Vagina (tissue), 2 donors: ENCODE measurements around the gene TPH2. TPM values are rescaled to one million over a fixed set of nuclear protein-coding genes. Genes with fewer than 3 reads are reported as not detected.

ENCODE experiments used
- DNase-seq, 2 donors: peaks; one replicate each; pipeline ENCODE4 v3.0.0-alpha.2; 2017; ENCODE audit errors: extremely low spot score in 2 of 2
- H3K27ac ChIP-seq: fragments of 200-600 bp; sonication (generic); one replicate; pipeline ENCODE4 v1.5.1; 2019
- H3K27me3 ChIP-seq: fragments of 200-600 bp; sonication (generic); one replicate; pipeline ENCODE4 v1.5.1; 2019
- H3K36me3 ChIP-seq, 2 donors: fragments of 200-600 bp; sonication (generic); one replicate each; pipeline ENCODE4 v1.5.1; 2017 to 2019
- H3K4me1 ChIP-seq: fragments of 200-600 bp; sonication (generic); one replicate; pipeline ENCODE4 v1.5.1; 2019
- H3K4me3 ChIP-seq, 2 donors: fragments of 200-600 bp; sonication (generic); 1 replicate in 1 of 2; 2 replicates in 1 of 2; pipeline ENCODE4 v1.5.1; 2016 to 2019
- H3K9me3 ChIP-seq: fragments of 200-600 bp; sonication (generic); one replicate; pipeline ENCODE4 v1.5.1; 2019
- CTCF ChIP-seq, 3 experiments: fragments of 450-650 bp in 2 of 3; fragments of 200-600 bp in 1 of 3; sonication (generic) in 1 of 3; IDR thresholded peaks; one replicate each; pipeline ENCODE4 v1.5.1; 2017 to 2019; ENCODE audit warnings: antibody characterized with exemption in 3 of 3, mild to moderate bottlenecking in 2 of 3, moderate library complexity in 2 of 3
- POLR2A ChIP-seq, 2 donors: fragments of 450-650 bp; IDR thresholded peaks; one replicate each; pipeline ENCODE4 v1.6.1; 2017; ENCODE audit warnings: antibody characterized with exemption in 2 of 2, mild to moderate bottlenecking in 2 of 2, moderate library complexity in 2 of 2
- POLR2AphosphoS5 ChIP-seq, 2 donors: sonication (generic); formaldehyde crosslinking; IDR thresholded peaks; one replicate each; pipeline ENCODE4 v1.9.0; 2017; ENCODE audit warnings: antibody characterized with exemption in 2 of 2, mild to moderate bottlenecking in 2 of 2, low read depth in 1 of 2; ENCODE audit not compliant: insufficient read depth in 1 of 2
- intact Hi-C: fragments of 100-400 bp; cut with DNase I; formaldehyde crosslinking; loops from one replicate; pipeline ENCODE4 v1.15.1; 2023
- total RNA-seq: library from RNA; depleted of rRNA; stranded (reverse); fragments of >200 nt; gene quantifications from one replicate; pipeline ENCODE4 v1.2.3, GENCODE V29; 2016

The TPH2 gene
- total RNA-seq, 1 donor from 2014 or later = not detected

- Histone ChIP-seq H3K9me3 (no peaks in the 10 kb centered on the region), H3K4me3 (no peak overlapping the region), H3K36me3 (no peaks in the 10 kb centered on the region), H3K4me1 (no peaks in the 10 kb centered on the region), H3K27ac (no peak overlapping the region), H3K27me3 (no peaks in the 10 kb centered on the region)
- DNase-seq = no peak
- no peak for TF ChIP-seq CTCF (IDR thresholded peaks at IDR 0.05)
- no peak for TF ChIP-seq POLR2AphosphoS5 (IDR thresholded peaks at IDR 0.05; ENCODE audit: insufficient read depth in 1 of 2, low read depth in 1 of 2)
- TF ChIP-seq POLR2A (IDR thresholded peaks at IDR 0.05) = no peak
- intact Hi-C loops = no loop called here
Measured at GRCh38 chr12:71942703-71943102, 4.1 kb downstream of the TPH2 start.

GRCh38 chr12:71945121-71945520, 6.5 kb downstream of the TPH2 start:
- intact Hi-C loops = no loop called here
- no peaks in the 10 kb centered on the region for H3K9me3 ChIP-seq
- no peaks in the 10 kb centered on the region for H3K36me3 ChIP-seq
- H3K4me1 ChIP-seq = no peaks in the 10 kb centered on the region
- no peak overlapping the region for H3K4me3 ChIP-seq
- no peak for TF ChIP-seq CTCF (IDR thresholded peaks at IDR 0.05)
- H3K27me3 ChIP-seq = no peaks in the 10 kb centered on the region
- no peak for DNase-seq
- H3K27ac ChIP-seq = no peak overlapping the region

GRCh38 chr12:71945883-71946282, 7.2 kb downstream of the TPH2 start:
- intact Hi-C loops = no loop called here
- Histone ChIP-seq H3K4me1 (no peaks in the 10 kb centered on the region), H3K27ac (no peak overlapping the region), H3K36me3 (no peaks in the 10 kb centered on the region), H3K9me3 (no peaks in the 10 kb centered on the region), H3K27me3 (no peaks in the 10 kb centered on the region), H3K4me3 (no peak overlapping the region)
- DNase-seq = no peak
- no peak for TF ChIP-seq CTCF (IDR thresholded peaks at IDR 0.05)
- no peak for TF ChIP-seq POLR2A (IDR thresholded peaks at IDR 0.05)
- TF ChIP-seq POLR2AphosphoS5 (IDR thresholded peaks at IDR 0.05; ENCODE audit: insufficient read depth in 1 of 2, low read depth in 1 of 2) = no peak

GRCh38 chr12:71947645-71948105, 9.0 kb downstream of the TPH2 start:
- no peaks in the 10 kb centered on the region for H3K4me1 ChIP-seq
- no peaks in the 10 kb centered on the region for H3K27me3 ChIP-seq
- no peaks in the 10 kb centered on the region for H3K36me3 ChIP-seq
- H3K9me3 ChIP-seq = no peaks in the 10 kb centered on the region
- no peak for TF ChIP-seq CTCF (IDR thresholded peaks at IDR 0.05)
- TF ChIP-seq POLR2AphosphoS5 (IDR thresholded peaks at IDR 0.05; ENCODE audit: insufficient read depth in 1 of 2, low read depth in 1 of 2) = no peak
- no peak for TF ChIP-seq POLR2A (IDR thresholded peaks at IDR 0.05)
- DNase-seq = no peak
- H3K4me3 ChIP-seq = no peak overlapping the region
- H3K27ac ChIP-seq = no peak overlapping the region
- intact Hi-C loops = no loop called here

- Histone ChIP-seq H3K27ac (no peak overlapping the region), H3K27me3 (no peaks in the 10 kb centered on the region), H3K9me3 (no peaks in the 10 kb centered on the region), H3K4me1 (no peaks in the 10 kb centered on the region), H3K4me3 (no peak overlapping the region), H3K36me3 (no peaks in the 10 kb centered on the region)
- TF ChIP-seq POLR2AphosphoS5 (IDR thresholded peaks at IDR 0.05; ENCODE audit: insufficient read depth in 1 of 2, low read depth in 1 of 2) (no peak), POLR2A (IDR thresholded peaks at IDR 0.05) (no peak), CTCF (IDR thresholded peaks at IDR 0.05) (no peak)
- intact Hi-C loops = no loop called here
- DNase-seq = no peak
Measured at GRCh38 chr12:71948390-71948789, 9.7 kb downstream of the TPH2 start.
